DOHH2 (cell line): ENCODE measurements around the gene NCOA5.

Experiments
- H3F3A ChIP-seq: fragments of 200-600 bp; sonication (generic), shearing (Covaris generic); 2 replicates; pipeline ENCODE4 v1.6.0; 2016; ENCODE audit warnings: antibody characterized with exemption, mild to moderate bottlenecking; ENCODE audit not compliant: control insufficient read depth, insufficient read depth
- H3K27ac ChIP-seq: fragments of 200-600 bp; sonication (generic); 2 replicates; pipeline ENCODE4 v1.5.1; 2014; ENCODE audit warnings: low read depth, mild to moderate bottlenecking, low read length, moderate library complexity
- H3K27me3 ChIP-seq: fragments of 200-600 bp; sonication (generic); 2 replicates; pipeline ENCODE4 v1.6.1; 2014; ENCODE audit warnings: mild to moderate bottlenecking, low read length, mixed read lengths; ENCODE audit not compliant: control insufficient read depth
- H3K36me3 ChIP-seq: fragments of 200-600 bp; sonication (generic); 2 replicates; pipeline ENCODE4 v1.6.1; 2014; ENCODE audit warnings: mild to moderate bottlenecking, low read length, moderate library complexity, mixed read lengths; ENCODE audit not compliant: control insufficient read depth
- H3K4me1 ChIP-seq: fragments of 200-600 bp; sonication (generic); 2 replicates; pipeline ENCODE4 v1.6.1; 2014; ENCODE audit warnings: mild to moderate bottlenecking, low read length, mixed read lengths; ENCODE audit not compliant: control insufficient read depth
- H3K4me2 ChIP-seq: fragments of 200-600 bp; sonication (generic); 2 replicates; pipeline ENCODE4 v1.6.0; 2014; ENCODE audit warnings: mild to moderate bottlenecking, low read length, moderate library complexity
- H3K4me3 ChIP-seq: fragments of 200-600 bp; sonication (generic); 2 replicates; pipeline ENCODE4 v1.5.1; 2014; ENCODE audit warnings: mild to moderate bottlenecking, low read length, mixed read lengths
- H3K79me2 ChIP-seq: fragments of 200-600 bp; sonication (generic); 2 replicates; pipeline ENCODE4 v1.6.1; 2014; ENCODE audit warnings: mild to moderate bottlenecking, low read length, mixed read lengths; ENCODE audit not compliant: control insufficient read depth
- H3K9me2 ChIP-seq: fragments of 200-600 bp; sonication (generic); replicated peaks from 2 replicates; pipeline ENCODE4 v1.6.1; 2014; ENCODE audit warnings: mild to moderate bottlenecking, low read length, mixed read lengths; ENCODE audit not compliant: control insufficient read depth
- H3K9me3 ChIP-seq: fragments of 200-600 bp; sonication (generic); 2 replicates; pipeline ENCODE4 v1.6.1; 2014; ENCODE audit warnings: antibody characterized with exemption, low read length, mixed read lengths; ENCODE audit not compliant: control insufficient read depth, insufficient read depth
- H4K20me1 ChIP-seq: fragments of 200-600 bp; sonication (generic); 2 replicates; pipeline ENCODE4 v1.6.0; 2014; ENCODE audit warnings: low read depth, mild to moderate bottlenecking, antibody characterized with exemption, low read length, moderate library complexity; ENCODE audit not compliant: control insufficient read depth, insufficient read depth
- CTCF ChIP-seq: fragments of 200-600 bp; sonication (generic); IDR thresholded peaks from one replicate; pipeline ENCODE4 v1.5.1; 2014; ENCODE audit warnings: antibody characterized with exemption, mild to moderate bottlenecking, low read depth, low read length; ENCODE audit not compliant: poor library complexity, severe bottlenecking
- EZH2phosphoT487 ChIP-seq: fragments of 200-600 bp; sonication (generic); IDR thresholded peaks from 2 replicates; pipeline ENCODE4 v1.6.1; 2017; ENCODE audit warnings: borderline replicate concordance, mild to moderate bottlenecking, antibody characterized with exemption, low read length, moderate library complexity, mixed read lengths

NCOA5 gene

GRCh38 chr20:46028110-46028509 lies 61.7 kb downstream of the NCOA5 start:
- H3K4me2 ChIP-seq, result no peak overlapping the region
- no peaks in the 10 kb centered on the region for H3F3A ChIP-seq
- no peaks in the 10 kb centered on the region for H3K36me3 ChIP-seq
- no peak overlapping the region for H3K4me3 ChIP-seq
- peaks cover 22% of the 10 kb centered on the region for H3K27me3 ChIP-seq
- no peaks in the 10 kb centered on the region for H3K4me1 ChIP-seq
- H4K20me1 ChIP-seq, result no peaks in the 10 kb centered on the region
- H3K9me3 ChIP-seq, result no peaks in the 10 kb centered on the region
- TF ChIP-seq EZH2phosphoT487, result no peak
- no peak for TF ChIP-seq CTCF
- H3K79me2 ChIP-seq, result no peaks in the 10 kb centered on the region
- no peaks in the 10 kb centered on the region for H3K9me2 ChIP-seq
- H3K27ac ChIP-seq, result no peak overlapping the region

GRCh38 chr20:46027245-46027853 lies 62.4 kb downstream of the NCOA5 start:
- no peak overlapping the region for H3K4me2 ChIP-seq
- H3K9me3 ChIP-seq, result no peaks in the 10 kb centered on the region
- peaks cover 18% of the 10 kb centered on the region for H3K27me3 ChIP-seq
- no peaks in the 10 kb centered on the region for H4K20me1 ChIP-seq
- H3K9me2 ChIP-seq, result no peaks in the 10 kb centered on the region
- no peak overlapping the region for H3K4me3 ChIP-seq
- no peak overlapping the region for H3K27ac ChIP-seq
- H3K4me1 ChIP-seq, result peaks cover 4% of the 10 kb centered on the region
- no peaks in the 10 kb centered on the region for H3K79me2 ChIP-seq
- TF ChIP-seq EZH2phosphoT487, result no peak
- no peak for TF ChIP-seq CTCF
- H3F3A ChIP-seq, result no peaks in the 10 kb centered on the region
- no peaks in the 10 kb centered on the region for H3K36me3 ChIP-seq

GRCh38 chr20:46025376-46025783 lies 64.4 kb downstream of the NCOA5 start:
- peaks cover 18% of the 10 kb centered on the region for H3K4me1 ChIP-seq
- H3K27ac ChIP-seq, result no peak overlapping the region
- peaks cover 6% of the 10 kb centered on the region for H3K27me3 ChIP-seq
- H4K20me1 ChIP-seq, result 0 out of 2 replicates have a peak, but pooled peaks cover 5% of the 10 kb centered on the region
- H3K4me2 ChIP-seq, result no peak overlapping the region
- no peaks in the 10 kb centered on the region for H3K79me2 ChIP-seq
- H3K9me2 ChIP-seq, result no peaks in the 10 kb centered on the region
- no peaks in the 10 kb centered on the region for H3K9me3 ChIP-seq
- TF ChIP-seq EZH2phosphoT487 (no peak), CTCF (no peak)
- H3K36me3 ChIP-seq, result no peaks in the 10 kb centered on the region
- H3F3A ChIP-seq, result no peaks in the 10 kb centered on the region
- no peak overlapping the region for H3K4me3 ChIP-seq
